Measurements from ENCODE around the gene SYNPO.

The SYNPO gene

DNA sequence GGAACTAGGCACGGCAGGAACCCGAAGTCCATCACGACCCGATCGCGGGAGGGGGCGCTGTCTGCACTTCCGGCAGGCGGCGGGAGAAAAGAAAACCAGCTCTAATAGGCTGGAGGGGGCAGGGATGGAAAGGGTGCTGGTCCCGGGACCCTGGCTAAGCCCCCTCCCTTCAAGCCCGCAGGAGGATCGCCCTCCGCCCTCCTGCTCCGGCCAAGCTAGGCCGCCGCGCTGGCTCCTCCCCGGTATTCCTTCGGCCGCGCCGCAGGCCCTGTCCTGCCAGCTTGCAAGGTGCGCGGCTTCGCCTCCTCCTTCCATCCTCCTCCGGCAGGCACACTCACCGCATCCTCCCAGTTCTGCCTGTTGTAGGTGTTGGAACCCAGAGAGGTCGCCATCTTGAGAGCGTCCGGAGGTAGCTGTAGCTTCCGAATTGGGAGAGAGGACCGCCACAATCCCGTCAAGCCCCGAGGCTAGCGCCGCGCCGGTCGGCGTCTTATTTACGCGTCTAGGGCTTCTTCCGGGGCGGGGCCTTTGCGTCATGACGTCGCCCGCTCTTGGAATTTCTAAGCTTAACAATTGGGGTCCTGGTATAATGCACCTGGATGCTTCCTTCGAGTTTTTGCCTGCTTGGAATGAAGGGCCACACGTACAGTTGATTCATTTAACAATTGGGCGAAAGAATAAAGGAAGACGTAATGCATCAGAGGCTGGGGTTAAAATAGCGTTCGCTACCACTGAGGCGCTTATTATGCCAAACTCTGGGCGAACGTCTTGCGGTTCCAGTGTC is 60.3 kb downstream of the SYNPO start, which contains the start of gene RBM22:
Gene RBM22 (minus strand): TSS at position 469 of the 784 bp plus-strand sequence. CDS start 77 bp downstream, at position 392.
- DNase-seq: peak; percentile 96

DNA sequence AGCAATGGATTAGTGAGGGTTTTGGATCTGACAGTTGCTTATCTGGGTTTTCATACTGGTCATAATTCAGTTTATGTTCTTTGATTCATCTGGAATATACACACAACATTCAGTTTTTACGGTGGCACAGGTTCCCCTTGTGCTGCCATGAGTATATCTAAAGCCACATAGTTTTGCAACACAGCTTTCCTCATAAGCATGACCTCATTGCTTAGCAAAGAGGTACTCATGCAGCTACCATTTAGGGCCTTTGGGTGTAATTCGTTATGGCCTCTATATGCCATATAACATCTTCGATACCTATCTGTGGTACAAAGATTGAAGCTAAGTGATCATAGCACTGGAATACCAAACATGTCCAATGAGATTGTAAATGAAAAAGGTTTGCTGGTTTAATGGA is 63.3 kb downstream of the SYNPO start:
- DNase-seq: no peak

DNA sequence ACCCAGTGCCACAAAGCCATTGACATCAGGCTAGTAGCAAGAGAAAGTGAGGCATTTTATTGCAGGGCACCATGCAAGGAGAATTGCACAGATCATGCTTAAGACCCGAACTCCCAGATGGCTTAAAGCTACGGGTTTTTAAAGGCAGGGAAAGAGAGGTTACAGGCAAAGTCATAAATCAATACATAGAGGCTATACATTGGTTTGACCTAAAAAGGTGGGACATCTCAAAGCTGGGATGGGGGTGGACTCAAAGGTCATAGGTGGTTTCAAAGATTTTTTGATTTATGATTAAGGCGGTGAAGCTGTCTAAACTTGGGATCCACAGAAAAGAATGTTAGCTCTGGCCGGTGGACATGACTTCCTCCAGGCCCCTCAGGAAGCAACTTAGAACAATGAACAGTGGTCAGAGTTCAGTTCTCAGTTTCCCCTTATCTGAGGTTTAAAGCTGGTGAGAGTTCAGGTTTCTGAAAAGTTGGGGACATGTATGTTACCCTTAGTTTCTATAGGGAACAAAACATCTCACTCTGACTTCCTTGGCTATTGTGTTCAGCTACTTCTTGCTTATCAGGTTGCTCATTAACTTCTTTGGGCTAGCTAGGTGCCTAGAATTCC is 66.4 kb downstream of the SYNPO start:
- no peak for DNase-seq
